HAP-1 (cell line): ENCODE measurements around the gene GALNTL6.
"Not testable (repeated sequence)": the region's sequence is repeated elsewhere in the genome, so short reads cannot be mapped to it uniquely, and the experiment has no call there.

ENCODE experiments used
- DNase-seq, 2 experiments: peaks; one replicate each; pipeline ENCODE4 v3.0.0-alpha.2; 2016 to 2020; ENCODE audit warnings: low spot score in 2 of 2
- H3K27me3 ChIP-seq: fragments of 250-450 bp; sonication (Bioruptor Pico); 2 replicates; pipeline ENCODE4 v1.5.1; 2020; ENCODE audit warnings: low read depth, mild to moderate bottlenecking, moderate library complexity
- H3K36me3 ChIP-seq: fragments of 250-450 bp; sonication (Bioruptor Pico); replicated peaks from 2 replicates; pipeline ENCODE4 v1.5.1; 2020; ENCODE audit warnings: mild to moderate bottlenecking
- H3K4me1 ChIP-seq: fragments of 250-450 bp; sonication (Bioruptor Pico); 2 replicates; pipeline ENCODE4 v1.5.1; 2020; ENCODE audit warnings: mild to moderate bottlenecking
- H3K4me3 ChIP-seq: fragments of 250-450 bp; sonication (Bioruptor Pico); 2 replicates; pipeline ENCODE4 v1.5.1; 2020; ENCODE audit warnings: mild to moderate bottlenecking, moderate library complexity
- H3K9me3 ChIP-seq: fragments of 250-450 bp; sonication (Bioruptor Pico); 2 replicates; pipeline ENCODE4 v1.5.1; 2020; ENCODE audit warnings: mild to moderate bottlenecking, moderate library complexity
- in situ Hi-C: fragments of 300-500 bp; cut with MboI; formaldehyde crosslinking; loops from 3 replicates; pipeline ENCODE4 v1.14.3; 2020; ENCODE audit warnings: low sequenced_read_pairs, inconsistent platforms, mixed read lengths

Gene GALNTL6

DNA sequence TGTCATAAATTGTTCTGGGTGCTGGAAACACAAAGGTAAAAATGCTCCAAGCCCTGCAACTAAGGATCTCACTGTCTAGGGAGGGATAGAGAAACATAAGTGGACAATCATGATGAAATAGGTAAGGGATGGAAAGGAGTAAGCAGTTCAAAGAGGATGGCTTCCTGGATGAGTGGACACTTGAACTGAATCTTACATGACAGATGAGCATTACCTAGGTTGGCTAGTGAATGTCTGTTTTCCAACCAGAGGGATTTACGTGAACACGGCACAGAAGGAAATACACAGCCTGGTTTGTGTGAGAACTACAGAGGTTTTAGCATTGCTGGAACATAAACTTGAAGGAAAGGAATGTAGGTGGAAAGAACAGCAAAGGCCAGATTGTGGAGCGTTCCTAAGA is 1205.2 kb downstream of the GALNTL6 start:
- no peak for DNase-seq
- peaks cover 5% of the 10 kb centered on the region; the same call in 1 of the 2 replicates for H3K27me3 ChIP-seq
- in situ Hi-C loops: no loop called here
- H3K36me3 ChIP-seq: no peaks in the 10 kb centered on the region
- H3K4me3 ChIP-seq: no peak overlapping the region
- H3K4me1 ChIP-seq: no peaks in the 10 kb centered on the region
- H3K9me3 ChIP-seq: no peaks in the 10 kb centered on the region

- in situ Hi-C loops: loop anchor here (5.0 kb wide), 1 partner anchor 238 kb away; no protein-coding TSS in a partner anchor
- Histone ChIP-seq H3K4me1 (no peaks in the 10 kb centered on the region), H3K27me3 (peaks cover 8% of the 10 kb centered on the region), H3K9me3 (no peaks in the 10 kb centered on the region), H3K4me3 (no peak overlapping the region), H3K36me3 (no peaks in the 10 kb centered on the region)
- DNase-seq: no peak
Measured at GRCh38 chr4:173019664-173020063, 1206.5 kb downstream of the GALNTL6 start.

DNA sequence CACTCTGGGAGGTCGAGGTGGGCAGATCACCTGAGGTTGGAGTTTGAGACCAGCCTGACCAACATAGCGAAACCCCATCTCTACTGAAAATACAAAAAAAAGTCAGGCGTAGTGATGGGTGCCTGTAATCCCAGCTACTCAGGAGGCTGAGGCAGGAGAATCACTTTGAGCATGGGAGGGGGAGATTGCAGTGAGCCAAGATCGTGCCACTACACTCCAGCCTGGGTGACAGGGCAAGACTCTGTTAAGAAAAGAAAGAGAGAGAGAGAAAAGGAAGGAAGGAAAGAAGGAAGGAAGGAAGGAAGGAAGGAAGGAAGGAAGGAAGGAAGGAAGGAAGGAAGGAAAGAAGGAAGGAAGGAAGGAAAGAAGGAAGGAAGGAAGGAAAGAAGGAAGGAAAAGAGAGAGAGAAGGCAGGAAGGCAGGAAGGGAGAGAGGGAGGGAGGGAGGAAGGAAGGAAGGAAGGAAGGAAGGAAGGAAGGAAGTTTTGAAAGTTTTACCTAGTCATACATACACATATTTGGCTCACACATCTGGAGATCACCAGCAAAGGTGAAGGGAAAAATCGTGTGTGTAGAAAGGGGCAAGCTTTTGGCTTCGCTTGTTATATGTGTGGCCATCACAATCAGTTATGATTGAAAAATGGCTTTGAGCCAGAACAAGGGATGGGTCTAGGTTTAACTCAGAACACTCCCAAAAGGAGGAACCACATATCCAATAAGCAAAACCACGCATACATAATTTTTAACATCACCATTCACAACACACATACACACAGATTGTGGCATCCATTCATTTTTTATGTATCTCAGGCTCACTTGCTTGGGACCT is 1208.8 kb downstream of the GALNTL6 start:
- H3K27me3 ChIP-seq, DNase-seq, H3K9me3 ChIP-seq, H3K4me3 ChIP-seq, H3K36me3 ChIP-seq, H3K4me1 ChIP-seq: not testable (repeated sequence)
- in situ Hi-C loops: loop anchor here (5.0 kb wide), 1 partner anchor 235 kb away; no protein-coding TSS in a partner anchor

DNA sequence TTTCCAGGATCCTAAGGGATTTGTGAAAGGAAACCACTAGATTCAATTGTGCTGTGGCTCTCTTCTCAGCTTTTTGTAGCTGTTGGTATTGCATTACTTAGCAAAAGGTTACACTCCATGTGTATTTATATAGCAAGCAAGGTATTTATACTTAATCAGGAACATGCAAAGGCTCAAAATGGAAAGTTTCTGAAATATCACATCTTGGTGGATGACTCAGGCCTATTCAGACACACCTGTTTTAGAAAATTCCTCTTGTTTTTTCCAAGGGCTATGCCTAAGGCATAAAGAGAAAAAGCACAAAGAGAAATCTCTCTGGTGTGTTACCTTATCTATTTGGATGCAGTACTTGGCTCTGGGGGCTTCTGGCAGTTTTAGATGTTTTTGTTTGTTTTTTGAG is 1211.0 kb downstream of the GALNTL6 start:
- Histone ChIP-seq H3K27me3 (peaks cover 19% of the 10 kb centered on the region), H3K9me3 (no peaks in the 10 kb centered on the region), H3K4me3 (no peak overlapping the region), H3K4me1 (peaks cover 5% of the 10 kb centered on the region; the same call in 1 of the 2 replicates), H3K36me3 (no peaks in the 10 kb centered on the region)
- no peak for DNase-seq
- in situ Hi-C loops: loop anchor here (5.0 kb wide), 1 partner anchor 233 kb away; no protein-coding TSS in a partner anchor

- Histone ChIP-seq H3K4me1 (peaks cover 5% of the 10 kb centered on the region; the same call in 1 of the 2 replicates), H3K4me3 (no peak overlapping the region), H3K36me3 (no peaks in the 10 kb centered on the region), H3K27me3 (peaks cover 19% of the 10 kb centered on the region), H3K9me3 (no peaks in the 10 kb centered on the region)
- in situ Hi-C loops: no loop called here
- DNase-seq: peak; percentile 52 to 66
Measured at GRCh38 chr4:173025131-173025530, 1211.9 kb downstream of the GALNTL6 start.

GRCh38 chr4:173037242-173037641 is 1224.0 kb downstream of the GALNTL6 start:
- in situ Hi-C loops: no loop called here
- Histone ChIP-seq H3K4me1 (peaks cover 7% of the 10 kb centered on the region), H3K36me3 (no peaks in the 10 kb centered on the region), H3K27me3 (peaks cover 14% of the 10 kb centered on the region; the same call in 1 of the 2 replicates), H3K4me3 (no peak overlapping the region), H3K9me3 (no peaks in the 10 kb centered on the region)
- no peak for DNase-seq

- in situ Hi-C loops: no loop called here
- peaks cover 7% of the 10 kb centered on the region for H3K4me1 ChIP-seq
- no peaks in the 10 kb centered on the region for H3K36me3 ChIP-seq
- no peaks in the 10 kb centered on the region for H3K9me3 ChIP-seq
- DNase-seq: peak; percentile 13 to 62
- no peak overlapping the region for H3K4me3 ChIP-seq
- H3K27me3 ChIP-seq: peaks cover 14% of the 10 kb centered on the region; the same call in 1 of the 2 replicates
Measured at GRCh38 chr4:173038192-173038896, 1225.1 kb downstream of the GALNTL6 start.

DNA sequence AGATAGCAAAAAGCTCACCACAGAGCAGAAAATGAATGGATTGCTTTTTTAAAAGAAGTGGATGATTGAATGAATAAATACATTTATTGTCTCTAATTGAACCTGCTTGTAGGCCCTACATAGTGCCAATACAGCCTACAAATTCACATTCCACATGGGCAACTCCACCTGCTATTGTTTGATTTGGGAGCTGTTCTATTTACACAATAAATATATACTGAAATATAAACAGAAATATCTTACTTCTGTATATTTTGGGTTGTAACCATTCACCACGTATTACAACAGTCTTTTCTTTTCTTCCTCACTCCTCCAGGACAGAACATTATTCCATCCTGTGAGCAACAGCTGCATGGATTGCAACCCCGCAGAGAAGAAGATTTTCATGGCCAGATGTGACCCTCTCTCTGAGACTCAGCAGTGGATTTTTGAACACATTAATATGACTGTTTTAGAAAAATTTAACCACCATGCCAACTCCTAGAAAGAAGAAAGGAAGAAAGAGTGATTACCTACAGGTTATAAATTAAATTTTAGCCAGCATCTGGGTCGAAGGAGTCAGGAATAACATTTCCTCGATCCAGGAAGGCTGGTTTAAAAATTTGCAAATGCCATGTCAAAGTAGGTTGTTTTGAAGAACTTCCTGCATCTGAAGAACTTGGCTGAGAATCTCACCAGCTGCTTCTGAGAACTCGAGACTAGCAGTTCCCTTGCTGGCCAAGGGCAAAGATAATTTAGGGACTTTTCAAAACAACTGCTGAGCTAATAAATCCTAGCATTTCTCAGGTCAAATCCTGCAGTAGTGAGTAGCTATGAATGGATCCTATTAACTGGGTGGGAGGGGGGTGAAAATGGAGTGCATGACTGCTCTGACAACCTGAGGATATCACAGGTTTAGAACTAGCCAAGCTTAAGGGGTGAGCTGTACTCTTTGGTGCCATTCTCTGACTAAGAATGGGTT is 1226.7 kb downstream of the GALNTL6 start:
- H3K9me3 ChIP-seq: no peaks in the 10 kb centered on the region
- peaks cover 14% of the 10 kb centered on the region; the same call in 1 of the 2 replicates for H3K27me3 ChIP-seq
- H3K4me3 ChIP-seq: no peak overlapping the region
- in situ Hi-C loops: no loop called here
- DNase-seq: no peak
- no peaks in the 10 kb centered on the region for H3K36me3 ChIP-seq
- peaks cover 7% of the 10 kb centered on the region for H3K4me1 ChIP-seq

DNA sequence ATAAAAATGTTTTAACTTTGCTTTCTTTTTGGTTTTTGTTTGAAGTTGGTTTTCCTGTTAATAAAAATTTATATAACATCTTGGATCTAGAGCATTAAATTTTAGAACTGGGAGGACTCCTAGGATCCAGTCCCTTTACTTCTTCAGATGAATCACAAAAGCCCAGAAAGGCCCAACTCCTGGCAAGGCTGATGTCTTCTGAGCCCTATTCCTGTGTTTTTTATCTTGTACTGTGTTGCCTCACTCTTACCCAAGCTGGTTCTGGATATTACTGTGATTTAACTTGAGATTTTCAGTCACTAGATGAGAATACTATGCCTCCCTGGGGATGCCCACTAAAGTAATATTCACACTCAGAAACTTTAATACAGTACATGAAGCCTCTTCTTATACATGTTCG is 1228.3 kb downstream of the GALNTL6 start:
- H3K4me3 ChIP-seq: no peak overlapping the region
- no peaks in the 10 kb centered on the region for H3K9me3 ChIP-seq
- H3K27me3 ChIP-seq: peaks cover 14% of the 10 kb centered on the region; the same call in 1 of the 2 replicates
- H3K36me3 ChIP-seq: no peaks in the 10 kb centered on the region
- DNase-seq: no peak
- in situ Hi-C loops: no loop called here
- H3K4me1 ChIP-seq: peaks cover 7% of the 10 kb centered on the region

- H3K4me1 ChIP-seq, H3K36me3 ChIP-seq, H3K4me3 ChIP-seq, H3K9me3 ChIP-seq, in situ Hi-C loops, DNase-seq: not testable (repeated sequence)
- peaks cover 14% of the 10 kb centered on the region; the same call in 1 of the 2 replicates for H3K27me3 ChIP-seq
Measured at GRCh38 chr4:173042139-173042538, 1228.9 kb downstream of the GALNTL6 start.

GRCh38 chr4:173044340-173044739 is 1231.1 kb downstream of the GALNTL6 start:
- no peaks in the 10 kb centered on the region for H3K9me3 ChIP-seq
- peaks cover 14% of the 10 kb centered on the region; the same call in 1 of the 2 replicates for H3K27me3 ChIP-seq
- no peak overlapping the region for H3K4me3 ChIP-seq
- in situ Hi-C loops: no loop called here
- H3K4me1 ChIP-seq: no peaks in the 10 kb centered on the region
- no peaks in the 10 kb centered on the region for H3K36me3 ChIP-seq
- no peak for DNase-seq

- H3K36me3 ChIP-seq: no peaks in the 10 kb centered on the region
- no peak for DNase-seq
- no peaks in the 10 kb centered on the region for H3K4me1 ChIP-seq
- H3K4me3 ChIP-seq: no peak overlapping the region
- in situ Hi-C loops: no loop called here
- H3K9me3 ChIP-seq: no peaks in the 10 kb centered on the region
- 0 out of 2 replicates have a peak, but pooled peaks cover 3% of the 10 kb centered on the region for H3K27me3 ChIP-seq
Measured at GRCh38 chr4:173045571-173045970, 1232.4 kb downstream of the GALNTL6 start.

DNA sequence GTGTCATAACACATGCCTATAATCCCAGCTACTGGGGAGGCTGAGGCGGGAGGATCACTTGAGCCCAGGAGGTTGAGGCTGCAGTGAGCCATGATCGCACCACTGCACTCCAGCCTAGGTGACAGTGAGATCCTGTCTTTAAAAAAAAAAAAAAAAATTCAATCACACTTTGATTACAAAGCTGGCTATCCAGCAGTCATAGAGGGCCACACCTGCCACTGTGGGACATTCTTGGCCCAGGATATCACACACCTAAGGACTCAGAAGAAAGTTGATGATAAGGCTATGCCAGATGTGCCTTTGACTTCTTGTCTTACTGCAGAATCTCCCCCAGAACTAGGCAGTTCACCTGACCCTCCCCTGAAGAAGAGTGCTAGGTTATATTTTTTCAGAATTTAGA is 1232.9 kb downstream of the GALNTL6 start:
- in situ Hi-C loops: no loop called here
- DNase-seq: no peak
- no peaks in the 10 kb centered on the region for H3K4me1 ChIP-seq

More for the DNA sequence above, 1232.9 kb downstream of the GALNTL6 start:
- Histone ChIP-seq H3K36me3 (no peaks in the 10 kb centered on the region), H3K4me3 (no peak overlapping the region), H3K9me3 (no peaks in the 10 kb centered on the region), H3K27me3 (no peaks in the 10 kb centered on the region)
